ENCODE data around the gene GPR4. TPM values are rescaled to one million over a fixed set of nuclear protein-coding genes. Genes with fewer than 3 reads are reported as not detected.

Gene GPR4
- total RNA-seq, 1 experiment from 2014 or later = 0.07 TPM

DNA sequence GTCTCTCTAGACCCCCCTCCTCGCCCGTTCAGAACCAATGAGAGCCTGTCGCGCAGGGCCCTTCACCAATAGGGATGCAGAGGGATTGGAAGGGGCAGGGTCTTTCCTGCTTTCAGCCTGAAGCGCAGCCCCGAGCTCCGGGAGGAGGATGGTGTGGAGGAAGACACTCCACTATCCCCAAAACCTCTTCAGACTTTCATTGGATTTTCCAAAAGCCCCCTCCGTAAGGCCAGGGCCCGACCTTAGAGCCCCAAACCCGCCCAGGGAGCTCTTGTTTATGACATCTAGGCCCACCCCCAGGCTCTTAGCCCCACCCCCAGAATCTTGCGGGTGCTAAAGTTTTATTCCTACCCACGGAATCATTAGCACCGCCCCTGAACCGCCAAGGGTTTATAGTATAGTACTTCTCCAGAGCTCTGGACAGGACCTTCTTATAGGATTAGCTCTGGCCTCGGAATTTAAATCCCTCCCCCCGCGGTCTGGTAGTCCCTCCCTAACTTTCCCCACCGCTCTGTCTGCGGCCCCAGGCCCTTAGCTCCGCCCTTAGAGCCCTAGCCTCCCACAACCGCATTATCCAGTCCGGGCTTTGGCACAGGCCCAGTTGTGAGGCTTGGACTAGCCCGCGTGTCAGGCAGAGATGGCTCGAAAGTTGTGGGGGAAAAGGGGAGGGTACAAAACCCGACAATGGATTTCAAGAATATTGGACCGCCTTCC lies 43.8 kb upstream of the GPR4 start:
- Mint-ChIP-seq H3K27me3 (ENCODE audit: low read depth) (peaks cover 13% of the 10 kb centered on the region), H3K4me3 (peak overlapping the region; percentile 63 to 87), H3K9me3 (peaks cover 3 to 6% of the 10 kb centered on the region in 2 experiments; a peak in 3 of 5 replicates), H3K4me1 (peaks cover 25 to 34% of the 10 kb centered on the region in 2 experiments), H3K27ac (no peak overlapping the region), H3K36me3 (ENCODE audit: insufficient read depth in 1 of 3, low read depth in 3 of 3) (no peaks in the 10 kb centered on the region)
- H4K5ac ChIP-seq (ENCODE audit: insufficient read length, low read depth, low read length) = no peak overlapping the region
- no peak overlapping the region for H2BK12ac ChIP-seq (ENCODE audit: insufficient read length, low read depth, low read length)
- H2BK15ac ChIP-seq (ENCODE audit: low read depth, low read length) = no peak overlapping the region
- H2BK120ac ChIP-seq (ENCODE audit: low read depth, low read length, poor library complexity, severe bottlenecking) = no peak overlapping the region
- H3K4ac ChIP-seq (ENCODE audit: low read depth, low read length) = no peak overlapping the region
- no peak overlapping the region for H2AK5ac ChIP-seq (ENCODE audit: insufficient read length, low read length)
- no peaks in the 10 kb centered on the region for H4K20me1 ChIP-seq (ENCODE audit: control insufficient read depth, insufficient read depth, insufficient read length)
- H3K14ac ChIP-seq (ENCODE audit: insufficient read depth, low read length) = no peak overlapping the region
- no peak overlapping the region for H2AFZ ChIP-seq (ENCODE audit: low read length)
- no peaks in the 10 kb centered on the region for H3K79me2 ChIP-seq (ENCODE audit: insufficient read depth, low read length)
- no peak overlapping the region for H3K9ac ChIP-seq (ENCODE audit: extremely low read depth, insufficient read length, low read length)
- no peaks in the 10 kb centered on the region for H3K9me3 ChIP-seq (ENCODE audit: control insufficient read depth, low read depth, low read length)
- no peak overlapping the region for H4K8ac ChIP-seq (replicated peaks; ENCODE audit: insufficient read length, low read depth, low read length)
- H3K27ac ChIP-seq (ENCODE audit: insufficient read length, low read depth, low read length) = no peak overlapping the region
- no peak overlapping the region for H2BK20ac ChIP-seq (ENCODE audit: low read depth, low read length, poor library complexity, severe bottlenecking)
- H3T11ph ChIP-seq (ENCODE audit: low read length) = no peak overlapping the region
- peak overlapping the region; percentile 29 for H3K4me2 ChIP-seq (ENCODE audit: insufficient read depth, insufficient read length, low read length)
- WGBS (ENCODE audit: extremely low coverage, insufficient read length, low lambda C conversion rate) = no CpG with 5 or more reads among the region's 27 CpGs
- no peaks in the 10 kb centered on the region for H3K27me3 ChIP-seq (ENCODE audit: insufficient read depth, low read length)
- peaks cover 13% of the 10 kb centered on the region for H3K23me2 ChIP-seq (ENCODE audit: insufficient read length, low read depth, low read length, poor library complexity, severe bottlenecking)
- H4K91ac ChIP-seq (ENCODE audit: insufficient read length, low read depth, low read length) = no peak overlapping the region
- no peak overlapping the region for H3K18ac ChIP-seq (ENCODE audit: insufficient read length, low read depth, low read length)
- no peaks in the 10 kb centered on the region for H3K79me1 ChIP-seq (ENCODE audit: insufficient read depth, low read depth, low read length, poor library complexity, severe bottlenecking)
- TF ChIP-seq, protein P1, sequence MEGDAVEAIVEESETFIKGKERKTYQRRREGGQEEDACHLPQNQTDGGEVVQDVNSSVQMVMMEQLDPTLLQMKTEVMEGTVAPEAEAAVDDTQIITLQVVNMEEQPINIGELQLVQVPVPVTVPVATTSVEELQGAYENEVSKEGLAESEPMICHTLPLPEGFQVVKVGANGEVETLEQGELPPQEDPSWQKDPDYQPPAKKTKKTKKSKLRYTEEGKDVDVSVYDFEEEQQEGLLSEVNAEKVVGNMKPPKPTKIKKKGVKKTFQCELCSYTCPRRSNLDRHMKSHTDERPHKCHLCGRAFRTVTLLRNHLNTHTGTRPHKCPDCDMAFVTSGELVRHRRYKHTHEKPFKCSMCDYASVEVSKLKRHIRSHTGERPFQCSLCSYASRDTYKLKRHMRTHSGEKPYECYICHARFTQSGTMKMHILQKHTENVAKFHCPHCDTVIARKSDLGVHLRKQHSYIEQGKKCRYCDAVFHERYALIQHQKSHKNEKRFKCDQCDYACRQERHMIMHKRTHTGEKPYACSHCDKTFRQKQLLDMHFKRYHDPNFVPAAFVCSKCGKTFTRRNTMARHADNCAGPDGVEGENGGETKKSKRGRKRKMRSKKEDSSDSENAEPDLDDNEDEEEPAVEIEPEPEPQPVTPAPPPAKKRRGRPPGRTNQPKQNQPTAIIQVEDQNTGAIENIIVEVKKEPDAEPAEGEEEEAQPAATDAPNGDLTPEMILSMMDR (conservative IDR thresholded peaks at IDR 0.05) = no peak
- H3K4me1 ChIP-seq (ENCODE audit: insufficient read depth, low read length) = peaks cover 3% of the 10 kb centered on the region; the same call in 1 of the 2 replicates
- H3K23ac ChIP-seq (ENCODE audit: insufficient read length, low read depth, low read length) = no peak overlapping the region
- H3K56ac ChIP-seq (ENCODE audit: insufficient read length, low read depth, low read length) = no peak overlapping the region
- H2BK5ac ChIP-seq (ENCODE audit: insufficient read length, low read length) = no peak overlapping the region
- DNase-seq = peak; percentile 94
